ENCODE data around the gene RASD1.

Gene RASD1, protein sequence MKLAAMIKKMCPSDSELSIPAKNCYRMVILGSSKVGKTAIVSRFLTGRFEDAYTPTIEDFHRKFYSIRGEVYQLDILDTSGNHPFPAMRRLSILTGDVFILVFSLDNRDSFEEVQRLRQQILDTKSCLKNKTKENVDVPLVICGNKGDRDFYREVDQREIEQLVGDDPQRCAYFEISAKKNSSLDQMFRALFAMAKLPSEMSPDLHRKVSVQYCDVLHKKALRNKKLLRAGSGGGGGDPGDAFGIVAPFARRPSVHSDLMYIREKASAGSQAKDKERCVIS

DNA sequence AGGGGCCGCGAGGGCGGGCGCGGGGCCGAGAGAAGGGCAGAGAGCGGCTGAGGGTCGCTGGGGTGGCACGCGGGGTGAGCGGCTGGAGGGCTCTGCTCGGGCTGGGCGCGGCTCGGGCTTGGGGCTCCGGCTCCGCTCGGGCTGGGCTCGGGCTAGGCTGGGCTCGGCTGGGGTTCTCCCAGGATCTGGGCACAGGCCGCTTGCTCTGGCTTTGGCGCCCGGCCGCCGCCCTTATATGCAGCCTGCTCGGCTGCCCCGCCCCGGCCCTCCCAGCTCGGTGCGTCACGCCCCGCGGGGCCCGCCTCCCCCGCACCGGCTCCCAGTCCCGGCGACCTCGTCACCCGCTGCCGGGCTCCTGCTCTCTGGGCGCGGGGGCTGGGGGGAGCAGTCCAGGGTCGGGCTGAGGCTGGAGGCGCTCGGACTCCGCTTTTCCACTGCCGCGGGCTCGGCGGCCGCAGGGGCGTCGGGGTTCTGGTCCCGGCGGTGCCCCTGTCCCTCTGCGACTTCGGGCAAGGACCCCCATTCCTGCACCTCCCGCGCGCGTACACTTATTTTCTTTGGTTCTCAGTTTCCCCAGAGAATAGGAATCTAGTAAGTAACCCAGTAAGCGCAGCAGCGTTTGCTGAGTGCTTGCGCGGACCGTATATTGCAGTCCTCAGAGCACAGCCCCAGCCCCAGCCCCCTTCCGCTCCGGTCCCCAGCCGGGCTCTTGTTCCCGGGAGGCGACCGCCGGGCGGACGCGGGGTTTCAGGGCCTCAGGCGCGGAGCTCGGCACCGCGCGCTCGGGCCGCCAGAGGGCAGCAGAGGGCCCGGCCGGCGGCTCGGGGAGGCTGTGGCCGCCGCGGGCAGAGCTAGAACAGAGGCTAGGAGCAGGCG lies at the start of gene RASD1:
RASD1 (minus strand) TSS at position 207 of the 876 bp plus-strand sequence. CDS start 214 bp downstream, outside the sequence.
- Histone ChIP-seq H3K27ac (ENCODE audit: low read depth, low read length) (no peak within 1 kb of the TSS), H3F3A (ENCODE audit: control insufficient read depth, insufficient read depth) (no peaks in the 10 kb centered on the region), H3K9me2 (replicated peaks; ENCODE audit: control insufficient read depth, low read length) (no peaks in the 10 kb centered on the region), H3K27me3 (ENCODE audit: control insufficient read depth, low read length) (peaks cover 24% of the 10 kb centered on the region), H3K79me2 (ENCODE audit: control insufficient read depth, low read length) (no peaks in the 10 kb centered on the region), H3K4me1 (ENCODE audit: control insufficient read depth, low read length) (peaks cover 19% of the 10 kb centered on the region), H4K20me1 (ENCODE audit: control insufficient read depth, insufficient read depth, low read depth, low read length) (0 out of 2 replicates have a peak, but pooled peaks cover 8% of the 10 kb centered on the region), H3K36me3 (ENCODE audit: control insufficient read depth, low read length) (peaks cover 8% of the 10 kb centered on the region; the same call in 1 of the 2 replicates), H3K4me2 (ENCODE audit: low read length) (peak within 1 kb of the TSS; percentile 97), H3K4me3 (ENCODE audit: low read length) (peak within 1 kb of the TSS; percentile 73), H3K9me3 (ENCODE audit: control insufficient read depth, insufficient read depth, low read length) (no peaks in the 10 kb centered on the region)
- TF ChIP-seq, protein P1, sequence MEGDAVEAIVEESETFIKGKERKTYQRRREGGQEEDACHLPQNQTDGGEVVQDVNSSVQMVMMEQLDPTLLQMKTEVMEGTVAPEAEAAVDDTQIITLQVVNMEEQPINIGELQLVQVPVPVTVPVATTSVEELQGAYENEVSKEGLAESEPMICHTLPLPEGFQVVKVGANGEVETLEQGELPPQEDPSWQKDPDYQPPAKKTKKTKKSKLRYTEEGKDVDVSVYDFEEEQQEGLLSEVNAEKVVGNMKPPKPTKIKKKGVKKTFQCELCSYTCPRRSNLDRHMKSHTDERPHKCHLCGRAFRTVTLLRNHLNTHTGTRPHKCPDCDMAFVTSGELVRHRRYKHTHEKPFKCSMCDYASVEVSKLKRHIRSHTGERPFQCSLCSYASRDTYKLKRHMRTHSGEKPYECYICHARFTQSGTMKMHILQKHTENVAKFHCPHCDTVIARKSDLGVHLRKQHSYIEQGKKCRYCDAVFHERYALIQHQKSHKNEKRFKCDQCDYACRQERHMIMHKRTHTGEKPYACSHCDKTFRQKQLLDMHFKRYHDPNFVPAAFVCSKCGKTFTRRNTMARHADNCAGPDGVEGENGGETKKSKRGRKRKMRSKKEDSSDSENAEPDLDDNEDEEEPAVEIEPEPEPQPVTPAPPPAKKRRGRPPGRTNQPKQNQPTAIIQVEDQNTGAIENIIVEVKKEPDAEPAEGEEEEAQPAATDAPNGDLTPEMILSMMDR (IDR thresholded peaks at IDR 0.05; ENCODE audit: low read depth, low read length, poor library complexity, severe bottlenecking): peak; percentile 83
- TF ChIP-seq EZH2phosphoT487 (IDR thresholded peaks at IDR 0.05; ENCODE audit: borderline replicate concordance, low read length): peak; percentile 85; the same call in 1 of the 2 replicates

DNA sequence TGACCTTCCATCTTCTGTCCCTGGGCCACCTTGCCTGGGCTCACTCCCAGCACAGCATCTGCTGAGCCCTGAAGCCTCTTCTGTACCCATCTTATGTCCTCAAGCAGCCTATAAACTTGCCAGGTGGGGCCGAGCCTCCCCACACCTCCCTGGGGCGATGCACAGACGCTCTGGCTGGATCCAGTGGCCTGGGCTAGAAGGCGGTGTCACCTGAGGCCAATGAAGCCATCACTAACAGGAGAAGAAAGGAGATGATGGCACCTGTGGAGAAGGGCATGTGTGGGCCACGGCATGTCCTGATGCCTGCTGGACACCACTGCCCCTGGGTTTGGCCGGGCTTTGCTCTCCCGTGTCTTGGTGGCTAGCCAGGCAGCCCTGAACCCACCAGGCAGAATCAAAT lies 49.8 kb upstream of the RASD1 start:
- Histone ChIP-seq H3K36me3 (ENCODE audit: control insufficient read depth, low read length) (no peaks in the 10 kb centered on the region), H3K4me1 (ENCODE audit: control insufficient read depth, low read length) (no peaks in the 10 kb centered on the region), H3K79me2 (ENCODE audit: control insufficient read depth, low read length) (no peaks in the 10 kb centered on the region), H4K20me1 (ENCODE audit: control insufficient read depth, insufficient read depth, low read depth, low read length) (no peaks in the 10 kb centered on the region), H3K27me3 (ENCODE audit: control insufficient read depth, low read length) (no peaks in the 10 kb centered on the region), H3K4me2 (ENCODE audit: low read length) (no peak overlapping the region), H3K9me3 (ENCODE audit: control insufficient read depth, insufficient read depth, low read length) (no peaks in the 10 kb centered on the region), H3F3A (ENCODE audit: control insufficient read depth, insufficient read depth) (no peaks in the 10 kb centered on the region), H3K4me3 (ENCODE audit: low read length) (no peak overlapping the region), H3K27ac (ENCODE audit: low read depth, low read length) (no peak overlapping the region), H3K9me2 (replicated peaks; ENCODE audit: control insufficient read depth, low read length) (no peaks in the 10 kb centered on the region)
- no peak for TF ChIP-seq EZH2phosphoT487 (IDR thresholded peaks at IDR 0.05; ENCODE audit: borderline replicate concordance, low read length)
- TF ChIP-seq, protein P1 (IDR thresholded peaks at IDR 0.05; ENCODE audit: low read depth, low read length, poor library complexity, severe bottlenecking): no peak

DNA sequence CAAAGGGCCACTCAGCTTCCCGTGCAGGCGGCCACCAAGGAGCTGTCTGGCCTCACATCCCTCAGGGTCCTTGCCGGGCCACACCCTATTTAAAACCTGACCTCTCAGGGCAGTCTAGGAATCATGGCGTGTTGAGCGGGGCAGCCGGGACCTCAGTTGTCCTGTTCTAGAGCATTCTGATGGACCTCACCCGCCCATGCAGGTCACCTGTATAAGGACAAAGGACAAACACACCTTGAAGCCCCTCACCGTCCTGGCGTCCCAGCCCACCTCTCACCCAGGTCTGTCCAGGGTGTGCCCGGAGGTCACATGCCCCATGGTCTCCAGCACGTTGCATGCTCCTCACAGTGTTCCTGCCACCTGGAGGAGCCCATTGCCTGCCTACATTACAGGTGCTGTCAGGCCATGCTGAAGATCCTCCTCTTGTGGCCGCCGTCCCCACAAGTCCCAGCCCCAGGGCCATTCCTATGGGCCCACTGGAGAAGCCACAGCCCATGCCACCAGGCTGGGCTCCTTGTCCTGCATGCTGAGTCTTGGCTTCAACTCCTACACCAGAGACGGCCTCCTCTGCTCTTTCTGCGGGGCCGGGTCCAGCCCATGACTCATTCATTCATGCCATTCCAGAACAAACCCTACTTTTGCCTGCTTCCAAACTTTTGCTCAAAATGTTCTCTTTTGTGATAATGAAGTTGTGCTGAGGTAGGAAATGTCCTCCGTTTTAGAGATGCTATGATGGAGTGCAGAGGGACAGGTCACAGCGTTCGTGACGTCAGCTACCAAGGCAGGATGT lies 49.0 kb upstream of the RASD1 start:
- H3F3A ChIP-seq (ENCODE audit: control insufficient read depth, insufficient read depth): no peaks in the 10 kb centered on the region
- TF ChIP-seq, protein P1 (IDR thresholded peaks at IDR 0.05; ENCODE audit: low read depth, low read length, poor library complexity, severe bottlenecking): no peak
- TF ChIP-seq EZH2phosphoT487 (IDR thresholded peaks at IDR 0.05; ENCODE audit: borderline replicate concordance, low read length): no peak

More for the DNA sequence above, 49.0 kb upstream of the RASD1 start:
- H3K27me3 ChIP-seq (ENCODE audit: control insufficient read depth, low read length): no peaks in the 10 kb centered on the region
- no peaks in the 10 kb centered on the region; the same call in 1 of the 2 replicates for H4K20me1 ChIP-seq (ENCODE audit: control insufficient read depth, insufficient read depth, low read depth, low read length)
- no peaks in the 10 kb centered on the region for H3K9me2 ChIP-seq (replicated peaks; ENCODE audit: control insufficient read depth, low read length)
- H3K4me2 ChIP-seq (ENCODE audit: low read length): no peak overlapping the region
- no peak overlapping the region for H3K4me3 ChIP-seq (ENCODE audit: low read length)
- no peaks in the 10 kb centered on the region for H3K9me3 ChIP-seq (ENCODE audit: control insufficient read depth, insufficient read depth, low read length)
- H3K36me3 ChIP-seq (ENCODE audit: control insufficient read depth, low read length): no peaks in the 10 kb centered on the region
- H3K4me1 ChIP-seq (ENCODE audit: control insufficient read depth, low read length): no peaks in the 10 kb centered on the region
- no peaks in the 10 kb centered on the region for H3K79me2 ChIP-seq (ENCODE audit: control insufficient read depth, low read length)
- no peak overlapping the region for H3K27ac ChIP-seq (ENCODE audit: low read depth, low read length)
